Activated naive CD4-positive, alpha-beta T cell treated with anti-CD3 and anti-CD28 coated beads, Interleukin-2, amount 50 U/mL, for 72 hours (primary cell): ENCODE results near the gene ZDHHC18. TPM values are rescaled to one million over a fixed set of nuclear protein-coding genes. Genes with fewer than 3 reads are reported as not detected.

ENCODE experiments used
- ATAC-seq, 2 donors: fragments of 150-1000 bp; cut with Tn5 transposase; 2 replicates each; pipeline ENCODE4 v1.10.0; 2021; ENCODE audit warnings: mild to moderate bottlenecking in 2 of 2, moderate library complexity in 2 of 2
- DNase-seq, 2 donors: peaks; one replicate each; pipeline ENCODE4 v3.0.0; 2021 to 2022; ENCODE audit warnings: low spot score in 2 of 2
- H3K27ac Mint-ChIP-seq, 2 donors: one replicate each; pipeline ENCODE4 v1.8.0; 2022; ENCODE audit warnings: mild to moderate bottlenecking in 2 of 2, mixed read lengths in 2 of 2
- H3K36me3 Mint-ChIP-seq, 2 donors: one replicate each; pipeline ENCODE4 v1.8.0; 2022; ENCODE audit warnings: mixed read lengths in 2 of 2
- H3K9me3 Mint-ChIP-seq, 2 donors: one replicate each; pipeline ENCODE4 v1.8.0; 2022; ENCODE audit warnings: mixed read lengths in 2 of 2
- total RNA-seq, 2 donors: library from RNA; stranded (reverse); gene quantifications; one replicate each; pipeline ENCODE4 v1.2.3, GENCODE V29; 2022

Gene ZDHHC18
- total RNA-seq, 2 donors from 2014 or later: 37.8 to 59.5 TPM

DNA sequence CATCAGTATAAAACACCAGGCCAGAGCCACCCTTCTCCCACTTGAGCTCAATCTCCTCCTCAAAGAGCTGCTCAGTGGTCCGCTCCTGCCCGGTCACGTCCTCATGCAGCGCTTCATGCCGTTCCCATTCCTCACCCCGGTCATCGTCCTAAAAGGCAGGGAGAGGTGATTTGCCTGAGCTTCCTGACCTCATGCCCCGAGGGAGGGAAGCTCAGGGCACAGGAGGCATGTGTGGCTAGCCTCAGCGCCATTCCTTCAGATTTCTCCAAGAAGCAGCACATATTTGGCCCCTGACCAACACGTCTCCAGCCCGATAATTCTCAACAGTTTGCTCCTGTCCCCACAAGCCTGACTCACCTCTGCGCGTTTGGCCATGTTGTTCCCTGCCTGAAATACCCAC lies 67.8 kb downstream of the ZDHHC18 start:
- Mint-ChIP-seq H3K9me3 (no peaks in the 10 kb centered on the region), H3K27ac (peak overlapping the region; percentile 22 to 90), H3K36me3 (peaks cover 9 to 26% of the 10 kb centered on the region in 2 donors)
- no peak for ATAC-seq
- no peak for DNase-seq

DNA sequence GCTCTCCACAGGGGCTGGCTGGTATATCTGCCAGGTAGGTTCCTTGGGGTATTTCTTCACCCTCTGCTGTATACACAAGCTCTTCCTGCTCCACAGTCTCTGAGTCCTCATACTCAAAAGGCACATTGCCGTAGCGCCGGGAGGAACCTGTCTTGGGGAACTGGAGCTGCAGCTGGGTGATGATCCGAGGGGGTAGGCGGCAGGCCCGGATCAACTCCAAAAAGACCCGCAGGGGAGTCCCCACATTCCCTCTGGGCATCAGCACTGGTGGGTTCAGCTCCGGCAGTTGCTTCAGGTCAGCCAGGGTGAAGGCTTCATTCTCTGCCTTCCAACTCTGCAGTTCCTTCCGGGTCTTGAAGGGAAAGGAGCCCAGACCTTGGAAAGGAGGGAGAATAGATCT lies 70.9 kb downstream of the ZDHHC18 start:
- no peak for DNase-seq
- Mint-ChIP-seq H3K27ac (peak overlapping the region in 1 of 2 donors; percentile 4), H3K36me3 (peaks cover 16 to 24% of the 10 kb centered on the region in 2 donors), H3K9me3 (no peaks in the 10 kb centered on the region)
- no peak for ATAC-seq

DNA sequence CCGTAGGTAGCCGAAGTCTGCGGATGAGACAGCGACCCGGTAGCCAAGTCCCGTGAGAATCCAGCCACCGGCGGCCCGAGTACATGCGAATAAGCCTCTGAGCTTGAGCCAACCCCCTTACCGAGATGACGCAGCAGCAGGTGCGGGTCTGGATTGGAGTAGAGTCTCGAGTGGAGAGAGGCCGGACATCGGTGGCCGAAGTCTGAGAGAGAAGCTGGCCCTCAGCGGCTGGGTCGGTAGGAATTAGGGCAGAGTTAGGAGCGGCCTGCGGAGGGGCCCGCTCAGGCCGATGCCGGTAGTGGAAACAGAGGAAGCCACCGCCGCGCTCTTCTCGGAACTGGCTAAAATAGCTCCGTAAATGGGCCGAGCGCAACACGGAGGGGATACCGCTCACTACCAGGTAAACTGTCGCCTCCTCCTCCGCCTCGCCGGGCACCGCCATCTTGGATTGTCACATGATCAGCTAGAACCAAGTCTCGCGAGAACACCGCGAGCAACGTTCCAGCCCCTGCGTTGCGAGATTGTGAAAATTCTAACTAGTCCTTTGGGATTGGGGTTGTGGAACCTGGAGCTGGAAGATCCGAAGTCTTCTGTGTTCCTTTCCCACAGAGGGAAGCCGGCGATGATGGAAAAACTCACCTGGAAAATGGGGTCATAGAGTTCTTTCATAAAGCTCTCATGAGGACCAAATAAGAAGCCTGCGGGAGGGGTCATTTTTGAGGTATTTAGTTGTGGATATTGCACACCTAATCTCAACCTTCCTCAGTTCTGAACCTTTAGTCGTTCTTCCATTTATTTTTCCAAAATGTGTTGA lies 73.7 kb downstream of the ZDHHC18 start, which contains the start of gene GPATCH3:
TSS of gene GPATCH3 (minus strand) at position 467 of the 814 bp plus-strand sequence. CDS start at position 442, 25 bp downstream.
- ATAC-seq (peak; percentile 92 to 93), DNase-seq (peak; percentile 86 to 87)
- Mint-ChIP-seq H3K36me3 (peaks cover 13 to 16% of the 10 kb centered on the region in 2 donors), H3K27ac (peak within 1 kb of the TSS; percentile 98 to 100), H3K9me3 (no peaks in the 10 kb centered on the region)

DNA sequence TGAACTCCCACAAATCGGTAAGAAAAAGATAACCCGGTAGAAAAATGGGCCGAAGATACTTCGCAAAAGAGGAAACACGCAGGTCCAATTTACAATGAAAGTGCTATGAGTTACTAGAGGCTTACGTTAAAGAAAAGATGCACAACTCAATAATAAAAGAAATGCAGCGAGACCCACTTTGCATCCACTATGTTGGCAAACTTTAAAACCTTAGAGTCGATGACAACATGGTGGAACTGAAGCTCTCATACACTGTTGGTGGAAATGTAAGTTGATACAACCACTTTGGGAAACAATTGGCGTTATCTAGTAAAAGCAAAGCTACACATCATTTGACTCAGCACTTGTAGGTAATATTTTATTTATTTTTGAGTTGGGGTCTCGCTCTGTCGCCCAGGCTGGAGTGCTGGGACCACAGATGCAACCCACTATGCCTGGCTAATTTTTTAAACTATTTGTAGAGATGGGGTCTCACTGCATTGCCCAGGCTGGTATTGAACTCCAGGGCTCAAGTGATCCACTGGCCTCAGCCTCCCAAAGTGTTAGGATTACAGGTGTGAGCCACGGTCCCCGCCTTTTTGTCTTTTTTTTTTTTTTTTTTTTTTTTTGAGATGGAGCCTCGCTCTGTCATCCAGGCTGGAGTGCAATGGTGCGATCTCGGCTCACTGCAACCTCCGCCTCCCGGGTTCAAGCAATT lies 74.5 kb downstream of the ZDHHC18 start:
- Mint-ChIP-seq H3K9me3 (no peaks in the 10 kb centered on the region), H3K27ac (peak overlapping the region; percentile 98 to 100), H3K36me3 (peaks cover 13 to 16% of the 10 kb centered on the region in 2 donors)
- DNase-seq (no peak), ATAC-seq (no peak)

Other genes with a start within 250 kb of the ZDHHC18 start
- gene ARID1A, start 130.7 kb upstream of the ZDHHC18 start, total RNA-seq: 100 to 1,000 TPM; 110 to 116 TPM
- gene PIGV, start 38.7 kb upstream of the ZDHHC18 start, total RNA-seq: 10 to 100 TPM; 15.9 to 21.0 TPM
- gene SFN, start 36.5 kb downstream of the ZDHHC18 start, total RNA-seq: 1 to 10 TPM; 1.1 to 2.3 TPM
- 10 to 100 TPM; 29.5 to 56.1 TPM for gene GPN2, start 63.6 kb downstream of the ZDHHC18 start, total RNA-seq
- 10 to 100 TPM; 11.7 to 13.2 TPM for gene GPATCH3, start 73.8 kb downstream of the ZDHHC18 start, total RNA-seq
- gene NR0B2, start 87.3 kb downstream of the ZDHHC18 start, total RNA-seq: not detected
- gene NUDC, start 95.1 kb downstream of the ZDHHC18 start, total RNA-seq: 10 to 100 TPM; 60.5 to 93.7 TPM
- under 1 TPM in 1 of 2 donors, not detected in 1; 0.27 TPM for gene KDF1, start 133.8 kb downstream of the ZDHHC18 start, total RNA-seq
- under 1 TPM in 1 of 2 donors, not detected in 1; 0.29 TPM for gene TRNP1, start 167.0 kb downstream of the ZDHHC18 start, total RNA-seq
- under 1 TPM in 1 of 2 donors, not detected in 1; 0.09 TPM for gene TENT5B, start 186.2 kb downstream of the ZDHHC18 start, total RNA-seq